ENCODE results near the gene PDE11A. TPM values are rescaled to one million over a fixed set of nuclear protein-coding genes. Genes with fewer than 3 reads are reported as not detected.

Gene PDE11A
- total and polyA plus RNA-seq, 9 donors = 0.15 to 2.0 (median 0.42) TPM; not detected in 1

- no peak overlapping the region for H3K27ac ChIP-seq
- intact Hi-C loops (cut with DNase I) = no loop called here
- TF ChIP-seq CTCF (IDR thresholded peaks at IDR 0.05) (no peak), POLR2A (IDR thresholded peaks at IDR 0.05) (no peak), EP300 (IDR thresholded peaks at IDR 0.05) (no peak)
- no peaks in the 10 kb centered on the region for H3K9me3 ChIP-seq
- no peak for DNase-seq
- H3K4me1 ChIP-seq (ENCODE audit: insufficient read depth) = no peaks in the 10 kb centered on the region
- H3K36me3 ChIP-seq = no peaks in the 10 kb centered on the region
- H3K4me3 ChIP-seq = no peak overlapping the region
- H3K27me3 ChIP-seq = no peaks in the 10 kb centered on the region
- WGBS, 3 donors = 96 to 98% (median 96%) methylated on average over 3 of the region's 3 CpGs
These were observed 404.0 kb downstream of the PDE11A start for GRCh38 chr2:177668617-177669016.

- Histone ChIP-seq H3K27me3 (no peaks in the 10 kb centered on the region), H3K36me3 (no peaks in the 10 kb centered on the region), H3K4me1 (ENCODE audit: insufficient read depth) (no peaks in the 10 kb centered on the region), H3K27ac (no peak overlapping the region), H3K9me3 (no peaks in the 10 kb centered on the region), H3K4me3 (no peak overlapping the region)
- 0 to 50% (median 0%) methylated on average over 1 of the region's 1 CpG for WGBS, 3 donors
- TF ChIP-seq EP300 (IDR thresholded peaks at IDR 0.05) (no peak), CTCF (IDR thresholded peaks at IDR 0.05) (no peak), POLR2A (IDR thresholded peaks at IDR 0.05) (no peak)
- no peak for DNase-seq
- intact Hi-C loops (cut with DNase I) = no loop called here
These were observed 405.0 kb downstream of the PDE11A start for GRCh38 chr2:177667626-177668025.

- Histone ChIP-seq H3K4me1 (ENCODE audit: insufficient read depth) (no peaks in the 10 kb centered on the region), H3K4me3 (no peak overlapping the region), H3K9me3 (no peaks in the 10 kb centered on the region), H3K36me3 (no peaks in the 10 kb centered on the region), H3K27me3 (no peaks in the 10 kb centered on the region), H3K27ac (no peak overlapping the region)
- intact Hi-C loops (cut with DNase I) = no loop called here
- TF ChIP-seq EP300 (IDR thresholded peaks at IDR 0.05) (no peak), POLR2A (IDR thresholded peaks at IDR 0.05) (no peak), CTCF (IDR thresholded peaks at IDR 0.05) (no peak)
- DNase-seq = no peak
These were observed 406.2 kb downstream of the PDE11A start for GRCh38 chr2:177666408-177666807.

- H3K4me1 ChIP-seq (ENCODE audit: insufficient read depth) = no peaks in the 10 kb centered on the region
- 47 to 48% (median 48%) methylated on average over 2 of the region's 2 CpGs for WGBS, 3 donors
These were observed 406.6 kb downstream of the PDE11A start for GRCh38 chr2:177665948-177666347.

More at GRCh38 chr2:177665948-177666347, 406.6 kb downstream of the PDE11A start:
- DNase-seq = no peak
- no peaks in the 10 kb centered on the region for H3K27me3 ChIP-seq
- H3K4me3 ChIP-seq = no peak overlapping the region
- H3K27ac ChIP-seq = no peak overlapping the region
- no peaks in the 10 kb centered on the region for H3K9me3 ChIP-seq
- intact Hi-C loops (cut with DNase I) = no loop called here
- no peak for TF ChIP-seq EP300 (IDR thresholded peaks at IDR 0.05)
- no peak for TF ChIP-seq POLR2A (IDR thresholded peaks at IDR 0.05)
- TF ChIP-seq CTCF (IDR thresholded peaks at IDR 0.05) = no peak
- no peaks in the 10 kb centered on the region for H3K36me3 ChIP-seq
